Measurements from ENCODE around the gene TIGD3. TPM values are rescaled to one million over a fixed set of nuclear protein-coding genes. Genes with fewer than 3 reads are reported as not detected.

Gene TIGD3
- total and polyA plus RNA-seq, 11 donors = 0.19 to 0.91 (median 0.42) TPM; not detected in 2

GRCh38 chr11:65353376-65353775, 1.2 kb upstream of the TIGD3 start:
- 84 to 91% (median 85%) methylated on average over 7 of the region's 7 CpGs for WGBS, 4 donors
- TF ChIP-seq, protein P1, sequence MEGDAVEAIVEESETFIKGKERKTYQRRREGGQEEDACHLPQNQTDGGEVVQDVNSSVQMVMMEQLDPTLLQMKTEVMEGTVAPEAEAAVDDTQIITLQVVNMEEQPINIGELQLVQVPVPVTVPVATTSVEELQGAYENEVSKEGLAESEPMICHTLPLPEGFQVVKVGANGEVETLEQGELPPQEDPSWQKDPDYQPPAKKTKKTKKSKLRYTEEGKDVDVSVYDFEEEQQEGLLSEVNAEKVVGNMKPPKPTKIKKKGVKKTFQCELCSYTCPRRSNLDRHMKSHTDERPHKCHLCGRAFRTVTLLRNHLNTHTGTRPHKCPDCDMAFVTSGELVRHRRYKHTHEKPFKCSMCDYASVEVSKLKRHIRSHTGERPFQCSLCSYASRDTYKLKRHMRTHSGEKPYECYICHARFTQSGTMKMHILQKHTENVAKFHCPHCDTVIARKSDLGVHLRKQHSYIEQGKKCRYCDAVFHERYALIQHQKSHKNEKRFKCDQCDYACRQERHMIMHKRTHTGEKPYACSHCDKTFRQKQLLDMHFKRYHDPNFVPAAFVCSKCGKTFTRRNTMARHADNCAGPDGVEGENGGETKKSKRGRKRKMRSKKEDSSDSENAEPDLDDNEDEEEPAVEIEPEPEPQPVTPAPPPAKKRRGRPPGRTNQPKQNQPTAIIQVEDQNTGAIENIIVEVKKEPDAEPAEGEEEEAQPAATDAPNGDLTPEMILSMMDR (IDR thresholded peaks at IDR 0.05) = no peak
- no peak for TF ChIP-seq POLR2A (IDR thresholded peaks at IDR 0.05)
- H3K4me3 ChIP-seq = peak overlapping the region in 1 of 12 donors; percentile 77
- peaks cover 0 to 50% (median 44%) of the 10 kb centered on the region in 9 donors for H3K36me3 ChIP-seq
- H3K27ac ChIP-seq = peak overlapping the region in 2 of 12 donors; percentile 16 to 64
- H3K4me1 ChIP-seq = peaks cover 0 to 48% (median 25%) of the 10 kb centered on the region in 12 donors
- peaks cover 0 to 6% (median 0%) of the 10 kb centered on the region in 9 donors for H3K27me3 ChIP-seq
- no peaks in the 10 kb centered on the region for H3K9me3 ChIP-seq
- DNase-seq (peak in 1 of 5 donors; percentile 24), ATAC-seq (no peak)
- intact Hi-C loops (cut with DNase I) = no loop called here

- Histone ChIP-seq H3K27ac (peak overlapping the region in 10 of 12 donors; percentile 5 to 78 (median 61)), H3K27me3 (peaks cover 0 to 6% (median 0%) of the 10 kb centered on the region in 9 donors), H3K4me3 (peak overlapping the region in 10 of 12 donors; percentile 58 to 84 (median 78)), H3K9me3 (no peaks in the 10 kb centered on the region), H3K4me1 (peaks cover 0 to 49% (median 25%) of the 10 kb centered on the region in 12 donors), H3K36me3 (peaks cover 0 to 45% (median 39%) of the 10 kb centered on the region in 9 donors)
- DNase-seq = no peak
- TF ChIP-seq, protein P1 (IDR thresholded peaks at IDR 0.05) = no peak
- no peak for TF ChIP-seq POLR2A (IDR thresholded peaks at IDR 0.05)
- intact Hi-C loops (cut with DNase I) = no loop called here
- peak in 2 of 4 donors; percentile 13 to 15 for ATAC-seq
- 7 to 11% (median 11%) methylated on average over 16 of the region's 16 CpGs for WGBS, 4 donors
Observed at GRCh38 chr11:65353900-65354264, 669 bp upstream of the TIGD3 start.

- WGBS, 4 donors = 1 to 2% (median 1%) methylated on average over 35 to 47 of the region's 47 CpGs
- ATAC-seq (peak in 2 of 4 donors; percentile 2 to 3), DNase-seq (peak in 2 of 5 donors; percentile 35 to 70)
- peak overlapping the region in 5 of 12 donors; percentile 19 to 75 (median 50) for H3K27ac ChIP-seq
- peaks cover 0 to 32% (median 26%) of the 10 kb centered on the region in 9 donors for H3K36me3 ChIP-seq
- no peaks in the 10 kb centered on the region for H3K9me3 ChIP-seq
- intact Hi-C loops (cut with DNase I) = no loop called here
- H3K27me3 ChIP-seq = peaks cover 0 to 6% (median 0%) of the 10 kb centered on the region in 9 donors
- peaks cover 0 to 49% (median 25%) of the 10 kb centered on the region in 12 donors for H3K4me1 ChIP-seq
- H3K4me3 ChIP-seq = peak overlapping the region; percentile 58 to 84 (median 78)
- TF ChIP-seq POLR2A (IDR thresholded peaks at IDR 0.05) = no peak
- TF ChIP-seq, protein P1 (IDR thresholded peaks at IDR 0.05) = no peak
Observed at GRCh38 chr11:65355013-65355775, 643 bp downstream of the TIGD3 start.

- no peak for TF ChIP-seq POLR2A (IDR thresholded peaks at IDR 0.05)
- TF ChIP-seq, protein P1 (IDR thresholded peaks at IDR 0.05) = no peak
- H3K27me3 ChIP-seq = peaks cover 0 to 6% (median 0%) of the 10 kb centered on the region in 9 donors
- H3K4me1 ChIP-seq = peaks cover 0 to 49% (median 25%) of the 10 kb centered on the region in 12 donors
- H3K4me3 ChIP-seq = peak overlapping the region; percentile 58 to 84 (median 78)
- 31 to 38% (median 34%) methylated on average over 21 to 35 of the region's 35 CpGs for WGBS, 4 donors
- intact Hi-C loops (cut with DNase I) = loop anchor here in 1 of 10 donors (2.0 kb wide), 1 partner anchor 33 kb away; no protein-coding TSS in a partner anchor
- ATAC-seq (peak in 2 of 4 donors; percentile 4 to 14), DNase-seq (peak in 3 of 5 donors; percentile 43 to 70 (median 70))
- H3K27ac ChIP-seq = peak overlapping the region in 4 of 12 donors; percentile 13 to 64 (median 29)
- peaks cover 0 to 25% (median 19%) of the 10 kb centered on the region in 9 donors for H3K36me3 ChIP-seq
- H3K9me3 ChIP-seq = no peaks in the 10 kb centered on the region
Observed at GRCh38 chr11:65355776-65356393, 1.3 kb downstream of the TIGD3 start.
